Measurements from ENCODE around the gene IRAG1. TPM values are rescaled to one million over a fixed set of nuclear protein-coding genes. Genes with fewer than 3 reads are reported as not detected.
"Not testable (repeated sequence)": the region's sequence is repeated elsewhere in the genome, so short reads cannot be mapped to it uniquely, and the experiment has no call there.

IRAG1 gene
- total RNA-seq, 1 donor from 2014 or later: 24.8 TPM

GRCh38 chr11:10709299-10710086 lies 15.9 kb upstream of the IRAG1 start:
- no peak for DNase-seq (ENCODE audit: low spot score)

DNA sequence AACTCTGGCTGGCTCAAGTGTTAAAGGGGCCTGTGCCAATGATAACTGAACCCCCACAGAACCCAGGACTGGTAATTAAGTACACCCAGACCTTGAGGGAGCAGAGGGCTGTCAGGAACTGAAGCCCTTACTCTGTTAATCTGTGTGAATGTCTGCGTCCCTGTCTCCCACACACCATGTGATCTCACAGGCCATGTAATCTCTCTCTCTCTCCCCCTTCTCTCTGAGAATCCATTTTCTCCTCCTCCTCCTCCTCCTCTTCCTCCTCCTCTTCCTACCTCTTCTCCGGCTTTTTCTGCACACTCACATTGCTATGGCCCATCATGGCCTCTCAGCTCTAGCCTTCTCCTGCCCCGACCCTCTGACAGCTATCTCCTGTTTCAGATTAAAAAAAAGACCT lies 14.6 kb upstream of the IRAG1 start:
- DNase-seq (ENCODE audit: low spot score): no peak

- DNase-seq (ENCODE audit: low spot score): no peak
Measured at GRCh38 chr11:10701982-10702381, 8.4 kb upstream of the IRAG1 start.

DNA sequence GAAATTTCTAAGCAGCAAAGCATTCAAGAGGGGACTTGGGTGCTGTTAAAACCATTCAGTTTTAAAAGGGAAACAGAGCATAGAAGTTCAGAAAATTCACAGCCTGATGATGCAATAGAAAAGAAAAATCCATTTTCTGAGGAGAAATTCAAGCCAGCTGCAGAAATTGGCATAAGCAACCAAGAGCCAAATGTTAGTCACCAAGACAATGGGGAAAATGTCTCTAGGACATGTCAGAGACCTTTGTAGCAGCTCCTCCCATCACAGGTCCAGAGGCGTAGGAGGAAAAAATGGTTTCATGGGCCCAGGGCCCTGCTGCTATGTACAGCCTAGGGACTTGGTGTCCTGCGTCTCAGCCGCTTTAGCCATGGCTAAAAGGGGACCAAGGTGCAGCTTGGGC lies 5.5 kb upstream of the IRAG1 start:
- DNase-seq (ENCODE audit: low spot score): no peak

- no peak for DNase-seq (ENCODE audit: low spot score)
Measured at GRCh38 chr11:10697323-10697620, 3.7 kb upstream of the IRAG1 start.

- DNase-seq (ENCODE audit: low spot score): no peak
Measured at GRCh38 chr11:10696468-10697322, 3.1 kb upstream of the IRAG1 start.

GRCh38 chr11:10695833-10696232 lies 2.3 kb upstream of the IRAG1 start:
- DNase-seq (ENCODE audit: low spot score): no peak

DNA sequence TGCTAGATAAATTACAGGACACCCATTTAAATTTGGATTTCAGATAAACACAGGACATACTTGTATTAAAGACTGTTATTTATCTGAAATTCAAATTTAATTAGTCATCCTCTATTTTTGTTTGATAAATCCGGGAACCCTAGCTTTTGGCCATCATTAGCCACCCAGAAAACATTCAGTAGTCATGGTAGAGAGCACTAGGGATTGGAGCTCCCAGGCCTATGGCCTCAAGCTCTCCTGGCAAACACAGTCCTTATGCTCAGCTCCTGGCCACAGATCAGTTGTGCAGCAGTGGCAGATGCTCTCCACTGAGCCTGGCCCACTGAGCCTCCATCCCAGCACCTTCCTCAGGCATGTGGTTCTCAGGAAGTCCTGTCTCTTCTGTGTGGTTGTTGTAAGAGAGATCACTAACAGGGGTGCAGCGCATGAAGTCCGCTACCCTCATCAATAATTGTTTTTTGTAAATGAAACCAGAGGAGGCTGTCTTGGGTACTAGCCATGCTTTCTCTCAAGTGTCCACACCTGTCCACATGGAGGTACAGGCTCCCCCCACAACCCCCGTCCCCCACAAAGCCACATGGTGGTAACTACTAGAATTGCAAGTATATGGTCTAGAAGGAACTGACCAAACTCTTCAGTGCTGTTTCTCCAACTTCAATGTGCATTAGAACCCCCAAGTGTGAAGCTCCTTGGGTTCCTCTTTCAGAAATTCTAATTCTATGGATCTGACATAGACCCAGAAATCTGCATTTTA lies 1.1 kb upstream of the IRAG1 start:
- DNase-seq (ENCODE audit: low spot score): no peak

DNA sequence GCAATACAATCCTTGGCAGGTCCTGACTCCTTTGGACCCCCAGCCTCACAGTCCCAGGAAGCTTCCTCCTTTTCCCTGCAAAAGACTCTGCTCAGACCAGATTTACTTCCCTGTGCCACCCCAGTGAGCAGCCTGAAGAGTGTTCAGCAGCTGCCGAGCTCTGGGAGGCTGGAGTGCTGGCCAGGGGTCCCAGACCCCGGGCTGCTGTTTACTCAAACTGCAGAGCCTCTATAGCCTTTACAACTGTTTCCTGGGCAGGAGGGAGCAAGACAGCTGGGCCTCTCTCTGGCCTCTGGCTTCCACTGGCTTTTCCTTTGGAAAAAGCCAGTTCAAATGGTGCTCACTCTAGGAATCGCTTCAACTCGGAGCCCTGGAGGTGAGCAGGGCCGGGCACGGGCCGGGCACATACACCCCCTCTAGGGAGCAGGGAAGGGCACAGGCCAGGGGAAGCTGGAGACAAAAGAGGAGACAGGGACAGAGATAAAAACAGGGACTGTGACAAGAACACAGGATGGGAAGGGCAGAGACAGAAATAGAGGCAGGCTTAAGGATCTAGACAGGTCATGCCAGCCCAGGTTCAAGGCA lies 932 bp downstream of the IRAG1 start:
- no peak for DNase-seq (ENCODE audit: low spot score)

GRCh38 chr11:10688401-10688800 lies 5.2 kb downstream of the IRAG1 start:
- no peak for DNase-seq (ENCODE audit: low spot score)

DNA sequence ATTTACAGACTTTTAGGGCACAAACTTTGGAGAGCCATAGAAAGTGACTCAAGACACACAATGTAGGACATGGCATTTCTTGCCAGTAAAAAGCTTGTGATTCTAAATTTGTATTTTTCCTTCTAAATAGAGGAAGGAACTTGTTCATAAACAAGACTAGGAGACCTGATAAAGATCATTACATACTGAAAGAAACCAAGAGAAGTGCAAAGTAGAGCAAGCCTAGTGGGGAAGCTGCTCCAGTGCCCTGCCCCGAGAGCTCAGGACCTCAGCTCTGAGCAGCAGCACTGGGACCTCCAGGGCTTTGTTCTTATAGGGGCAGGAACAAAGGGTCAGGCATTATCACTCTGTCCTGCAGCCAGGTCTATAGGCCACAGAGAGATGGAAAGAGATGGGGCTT lies 7.2 kb downstream of the IRAG1 start:
- DNase-seq (ENCODE audit: low spot score): no peak

- DNase-seq (ENCODE audit: low spot score): no peak
Measured at GRCh38 chr11:10683429-10683828, 10.1 kb downstream of the IRAG1 start.

- DNase-seq (ENCODE audit: low spot score): no peak
Measured at GRCh38 chr11:10680956-10681487, 12.5 kb downstream of the IRAG1 start.

GRCh38 chr11:10680279-10680678 lies 13.3 kb downstream of the IRAG1 start:
- not testable (repeated sequence) for DNase-seq (ENCODE audit: low spot score)

GRCh38 chr11:10679644-10680043 lies 13.9 kb downstream of the IRAG1 start:
- no peak for DNase-seq (ENCODE audit: low spot score)

DNA sequence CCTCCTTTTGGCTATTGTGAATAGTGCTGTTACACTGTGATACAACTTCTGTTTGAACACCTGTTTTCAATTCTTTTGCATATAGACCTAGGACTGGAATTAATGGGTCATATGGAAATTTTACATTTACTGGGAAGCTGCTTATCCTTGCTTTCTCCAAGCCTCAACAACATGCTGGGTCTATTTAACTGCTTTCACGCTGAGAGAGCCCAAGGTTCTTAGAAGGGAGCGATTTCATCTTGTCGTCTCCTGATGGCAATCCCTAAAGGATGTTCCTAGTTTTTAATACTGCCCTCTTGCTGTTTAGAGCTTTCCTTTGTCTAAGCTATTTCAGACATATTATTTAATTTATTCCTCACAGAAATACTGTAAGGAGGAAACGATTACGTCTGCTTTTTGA lies 15.5 kb downstream of the IRAG1 start:
- DNase-seq (ENCODE audit: low spot score): no peak

DNA sequence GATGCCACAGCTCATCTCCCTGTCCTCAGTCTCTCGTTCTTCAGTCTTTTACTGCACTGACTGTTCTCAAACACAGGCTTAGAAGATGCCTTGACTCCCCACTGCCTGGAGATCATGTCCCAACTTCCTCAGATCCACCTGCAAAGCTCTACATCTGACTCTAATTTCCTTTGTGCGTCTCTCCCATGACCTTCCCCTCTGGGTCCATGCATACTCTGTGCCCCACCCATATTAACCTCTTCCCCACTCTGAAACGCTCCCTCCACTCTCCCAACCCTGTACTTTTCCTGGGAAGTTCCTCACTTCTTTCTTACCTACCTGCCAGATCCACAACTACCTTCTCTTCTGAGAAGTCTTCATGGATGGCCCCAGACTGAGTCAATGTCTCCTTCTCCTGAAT lies 16.6 kb downstream of the IRAG1 start:
- no peak for DNase-seq (ENCODE audit: low spot score)

- no peak for DNase-seq (ENCODE audit: low spot score)
Measured at GRCh38 chr11:10674911-10675440, 18.6 kb downstream of the IRAG1 start.

GRCh38 chr11:10674440-10674855 lies 19.1 kb downstream of the IRAG1 start:
- DNase-seq (ENCODE audit: low spot score): no peak

GRCh38 chr11:10673501-10674062 lies 20.0 kb downstream of the IRAG1 start:
- DNase-seq (ENCODE audit: low spot score): no peak

GRCh38 chr11:10670099-10670498 lies 23.5 kb downstream of the IRAG1 start:
- DNase-seq (ENCODE audit: low spot score): no peak
